Stimulated activated naive B cell treated with anti-CD40 and anti-IgM and Interleukin-4, amounts not matched to agents 10 μg/mL and 1 μg/mL and 100 μg/mL, for 72 hours (primary cell): ENCODE results near the gene LRRC14B.

Experiments used
- ATAC-seq, 2 donors: fragments of 150-1000 bp; cut with Tn5 transposase; replicated peaks; 2 replicates each; pipeline ENCODE4 v1.10.0; 2021; ENCODE audit warnings: moderate library complexity in 1 of 2
- DNase-seq: peaks from one replicate; pipeline ENCODE4 v3.0.0; 2021
- H3K27ac Mint-ChIP-seq: one replicate; pipeline ENCODE4 v1.8.0; 2022; ENCODE audit warnings: mild to moderate bottlenecking, mixed read lengths
- H3K27me3 Mint-ChIP-seq, 2 donors: one replicate each; pipeline ENCODE4 v1.8.0; 2022; ENCODE audit warnings: mixed read lengths in 2 of 2
- H3K36me3 Mint-ChIP-seq, 2 donors: one replicate each; pipeline ENCODE4 v1.8.0; 2022; ENCODE audit warnings: mixed read lengths in 2 of 2, mild to moderate bottlenecking in 1 of 2
- H3K4me1 Mint-ChIP-seq, 2 donors: one replicate each; pipeline ENCODE4 v1.8.0; 2022; ENCODE audit warnings: mixed read lengths in 2 of 2, mild to moderate bottlenecking in 1 of 2
- H3K4me3 Mint-ChIP-seq, 2 donors: one replicate each; pipeline ENCODE4 v1.8.0; 2022; ENCODE audit warnings: mild to moderate bottlenecking in 2 of 2, mixed read lengths in 2 of 2, moderate library complexity in 1 of 2
- H3K9me3 Mint-ChIP-seq, 2 donors: one replicate each; pipeline ENCODE4 v1.8.0; 2022; ENCODE audit warnings: mixed read lengths in 2 of 2, mild to moderate bottlenecking in 1 of 2

LRRC14B gene

DNA sequence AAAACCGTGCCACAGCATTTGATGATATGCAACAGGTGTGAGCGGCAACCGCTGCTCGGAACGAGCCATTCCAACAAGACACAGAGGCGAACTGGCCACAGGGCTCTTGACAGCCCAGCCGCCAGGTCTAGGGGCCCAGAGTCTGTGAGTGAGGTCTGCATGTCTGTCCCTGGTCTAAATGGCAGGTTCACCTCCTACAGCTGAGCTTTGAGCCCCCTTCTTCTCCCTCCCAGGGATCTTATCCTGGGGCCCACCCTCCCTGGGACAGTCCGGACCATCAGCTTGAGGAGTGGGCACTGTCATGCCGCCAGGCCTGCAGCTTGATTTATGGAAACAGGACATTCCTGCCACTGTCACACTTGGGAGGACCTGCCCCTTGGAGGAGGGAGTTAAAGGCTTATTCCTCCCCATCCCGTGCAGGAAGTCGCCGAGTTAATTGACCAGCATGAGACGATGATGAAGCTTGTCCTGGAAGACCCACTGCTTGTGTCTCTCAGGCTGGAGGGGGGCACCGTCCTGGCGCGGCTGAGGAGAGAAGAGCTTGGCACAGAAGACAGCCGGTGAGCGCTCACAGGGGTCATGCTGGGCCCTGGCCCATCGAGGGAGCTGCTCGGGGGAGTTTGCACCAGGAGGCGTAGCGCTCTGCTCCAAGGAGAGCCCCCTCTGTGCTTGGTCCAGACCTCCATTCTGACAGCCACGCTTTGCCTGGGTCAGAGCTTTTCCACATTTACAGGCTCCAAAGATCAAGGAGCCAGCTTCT is 35.5 kb upstream of the LRRC14B start:
- no peaks in the 10 kb centered on the region for H3K36me3 Mint-ChIP-seq
- no peak overlapping the region for H3K27ac Mint-ChIP-seq
- H3K27me3 Mint-ChIP-seq, result peaks cover 12 to 33% of the 10 kb centered on the region in 2 donors
- DNase-seq (no peak), ATAC-seq (no peak)
- no peaks in the 10 kb centered on the region for H3K9me3 Mint-ChIP-seq
- no peaks in the 10 kb centered on the region for H3K4me1 Mint-ChIP-seq
- H3K4me3 Mint-ChIP-seq, result no peak overlapping the region

DNA sequence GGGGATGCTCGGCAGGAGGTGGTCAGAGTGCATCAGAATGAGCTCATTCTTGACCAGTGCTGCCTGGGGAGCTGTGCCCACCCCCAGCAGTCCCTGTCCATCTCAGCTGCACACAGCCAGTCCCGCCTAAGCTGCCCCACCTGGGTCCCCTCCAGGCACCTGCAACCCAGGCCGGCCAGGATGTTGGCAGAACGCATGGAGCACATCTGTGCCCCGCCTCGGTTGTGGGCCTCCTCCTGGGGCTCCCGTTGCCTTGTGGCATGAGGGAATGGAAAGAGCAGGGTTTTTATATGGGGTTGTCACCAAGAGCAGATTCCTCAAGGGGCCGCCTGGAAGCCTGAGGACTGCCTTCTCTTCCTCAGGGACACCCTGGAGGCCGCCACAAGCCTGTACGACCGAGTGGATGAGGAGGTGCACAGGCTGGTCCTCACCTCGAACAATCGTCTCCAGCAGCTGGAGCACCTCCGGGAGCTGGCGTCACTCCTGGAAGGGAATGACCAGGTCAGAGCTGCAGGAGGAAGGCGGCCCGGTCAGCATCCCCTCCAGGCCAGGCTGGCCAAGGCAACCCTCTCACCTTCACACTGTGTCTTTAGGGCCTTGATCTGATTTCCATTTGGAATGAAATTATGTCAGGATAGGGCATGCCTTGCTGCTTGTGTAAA is 34.8 kb upstream of the LRRC14B start:
- Mint-ChIP-seq H3K4me1 (no peaks in the 10 kb centered on the region), H3K27ac (no peak overlapping the region), H3K27me3 (peaks cover 12 to 35% of the 10 kb centered on the region in 2 donors), H3K4me3 (no peak overlapping the region), H3K36me3 (no peaks in the 10 kb centered on the region), H3K9me3 (no peaks in the 10 kb centered on the region)
- ATAC-seq (no peak), DNase-seq (no peak)

DNA sequence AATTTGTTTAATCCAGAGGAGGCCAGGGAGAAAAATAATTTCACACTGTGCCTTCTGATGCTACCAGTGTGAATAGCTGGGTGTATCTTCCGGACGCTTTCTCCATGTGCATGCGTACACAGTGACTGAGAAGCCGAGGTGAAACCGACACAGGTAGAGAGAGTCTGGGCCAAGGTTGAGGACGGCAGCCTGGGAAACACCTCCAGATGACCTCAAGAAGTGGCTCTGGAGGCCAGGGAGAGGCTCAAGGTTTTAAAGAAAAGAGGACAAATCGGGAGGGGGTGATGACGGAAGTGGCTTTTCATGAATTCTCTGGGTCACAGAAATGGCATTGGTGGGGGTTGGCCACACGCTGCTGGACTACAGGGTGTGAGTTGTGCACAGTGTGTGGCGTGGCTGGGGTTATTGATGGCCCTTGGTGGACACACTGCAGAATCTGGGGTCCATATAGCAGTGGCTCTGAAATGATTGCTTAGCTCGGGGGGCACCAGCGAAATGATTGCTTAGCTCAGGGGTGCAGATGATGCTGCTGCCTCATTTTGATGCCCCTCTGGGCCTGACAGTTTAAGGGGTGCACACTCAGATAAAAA is 34.1 kb upstream of the LRRC14B start:
- Mint-ChIP-seq H3K9me3 (no peaks in the 10 kb centered on the region), H3K27ac (no peak overlapping the region), H3K36me3 (no peaks in the 10 kb centered on the region), H3K4me3 (no peak overlapping the region), H3K27me3 (peaks cover 12 to 35% of the 10 kb centered on the region in 2 donors), H3K4me1 (no peaks in the 10 kb centered on the region)
- ATAC-seq (no peak), DNase-seq (no peak)

DNA sequence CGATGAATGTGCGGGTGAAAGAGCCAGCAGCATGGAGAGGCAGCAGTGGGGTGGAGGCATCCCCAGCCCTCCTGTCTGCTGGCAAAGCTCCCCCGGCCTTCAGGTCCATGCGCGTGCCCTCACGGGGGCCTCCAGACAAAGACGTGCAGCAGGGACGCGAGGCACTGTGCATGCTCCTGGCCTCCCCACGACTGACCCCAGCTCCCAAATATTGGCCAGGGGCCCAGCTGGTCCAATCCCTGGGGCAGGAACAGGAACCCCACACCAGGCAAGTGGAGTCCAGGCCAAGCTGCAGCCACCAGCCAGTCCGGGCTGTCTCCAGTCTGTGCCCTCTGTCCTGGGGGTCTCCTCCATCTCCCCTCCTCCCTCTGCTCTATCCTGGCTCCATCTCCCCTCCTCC is 33.5 kb upstream of the LRRC14B start:
- DNase-seq, result no peak
- peaks cover 12 to 35% of the 10 kb centered on the region in 2 donors for H3K27me3 Mint-ChIP-seq

DNA sequence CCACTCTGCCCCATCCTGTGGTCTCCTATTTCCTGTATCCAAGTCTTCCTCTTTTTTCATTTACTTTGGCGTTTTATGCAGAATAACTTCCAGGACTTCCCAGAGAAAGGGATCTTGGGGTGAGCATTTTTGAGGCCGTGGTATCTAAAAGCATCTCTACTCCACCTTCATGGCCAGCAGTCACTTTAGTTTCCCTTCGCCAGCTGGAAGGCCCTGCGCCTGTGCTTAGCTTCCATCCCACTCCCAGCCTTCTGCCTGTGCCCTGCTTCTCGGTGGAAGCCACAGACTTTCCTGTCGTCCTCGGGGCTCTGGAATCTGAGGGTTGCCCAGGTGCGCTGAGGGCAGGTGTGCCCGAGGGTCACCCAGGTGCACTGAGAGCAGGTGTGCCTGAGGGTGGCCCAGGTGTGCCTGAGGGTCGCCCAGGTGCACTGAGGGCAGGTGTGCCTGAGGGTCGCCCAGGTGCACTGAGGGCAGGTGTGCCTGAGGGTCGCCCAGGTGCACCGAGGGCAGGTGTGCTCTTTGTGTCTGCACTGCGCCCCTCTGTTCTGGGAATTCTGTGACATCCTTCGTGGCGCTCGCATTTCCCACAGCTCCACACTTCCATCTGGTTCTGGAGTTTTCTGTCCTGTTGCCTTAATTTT is 32.4 kb upstream of the LRRC14B start:
- Mint-ChIP-seq H3K4me1 (no peaks in the 10 kb centered on the region), H3K36me3 (no peaks in the 10 kb centered on the region), H3K4me3 (no peak overlapping the region), H3K27ac (no peak overlapping the region), H3K27me3 (peaks cover 12 to 35% of the 10 kb centered on the region in 2 donors), H3K9me3 (no peaks in the 10 kb centered on the region)
- DNase-seq (no peak), ATAC-seq (no peak)

More for the DNA sequence above, 33.5 kb upstream of the LRRC14B start:
- Mint-ChIP-seq H3K27ac (no peak overlapping the region), H3K4me3 (no peak overlapping the region), H3K9me3 (no peaks in the 10 kb centered on the region), H3K4me1 (no peaks in the 10 kb centered on the region), H3K36me3 (no peaks in the 10 kb centered on the region)
- ATAC-seq, result no peak

DNA sequence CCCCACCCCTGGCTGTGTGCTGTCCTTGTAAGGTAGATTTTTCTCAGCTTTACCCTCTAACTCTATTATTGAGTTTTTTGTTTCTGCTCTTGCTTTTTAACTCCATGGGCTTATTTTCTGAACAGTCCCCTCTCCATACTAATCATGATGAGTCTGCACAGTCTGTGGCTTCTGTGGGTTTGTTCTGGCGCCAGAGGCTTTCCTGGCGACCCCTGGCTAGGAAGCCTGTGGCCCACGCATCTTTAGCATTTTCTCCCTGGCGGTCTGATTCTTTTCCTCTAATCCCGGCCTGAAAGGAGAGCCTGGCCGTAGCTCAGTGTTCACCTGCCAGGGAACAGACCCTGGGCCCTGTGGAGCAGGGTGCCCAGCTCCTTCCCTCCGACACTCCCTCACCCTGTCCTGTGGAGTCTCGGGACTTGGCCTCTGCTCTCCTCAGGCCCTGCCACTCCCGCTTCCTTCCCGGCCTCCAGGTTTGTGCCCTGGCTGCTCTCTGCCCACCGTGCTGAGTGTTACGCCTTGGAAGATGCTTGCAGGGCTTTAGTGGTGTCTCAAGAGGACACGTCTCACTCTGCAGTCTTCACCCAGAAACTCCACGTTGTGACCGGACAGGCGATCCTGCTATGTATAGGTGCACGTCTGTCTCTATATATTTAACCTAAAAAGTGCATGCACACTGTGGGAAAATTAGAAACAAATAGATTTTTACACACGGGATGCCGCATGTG is 31.7 kb upstream of the LRRC14B start:
- H3K4me3 Mint-ChIP-seq, result no peak overlapping the region
- no peaks in the 10 kb centered on the region for H3K36me3 Mint-ChIP-seq
- no peaks in the 10 kb centered on the region for H3K4me1 Mint-ChIP-seq
- peaks cover 0 to under 1% of the 10 kb centered on the region in 2 donors for H3K9me3 Mint-ChIP-seq
- DNase-seq, result no peak
- no peak overlapping the region for H3K27ac Mint-ChIP-seq
- peaks cover 12 to 35% of the 10 kb centered on the region in 2 donors for H3K27me3 Mint-ChIP-seq
- no peak for ATAC-seq

DNA sequence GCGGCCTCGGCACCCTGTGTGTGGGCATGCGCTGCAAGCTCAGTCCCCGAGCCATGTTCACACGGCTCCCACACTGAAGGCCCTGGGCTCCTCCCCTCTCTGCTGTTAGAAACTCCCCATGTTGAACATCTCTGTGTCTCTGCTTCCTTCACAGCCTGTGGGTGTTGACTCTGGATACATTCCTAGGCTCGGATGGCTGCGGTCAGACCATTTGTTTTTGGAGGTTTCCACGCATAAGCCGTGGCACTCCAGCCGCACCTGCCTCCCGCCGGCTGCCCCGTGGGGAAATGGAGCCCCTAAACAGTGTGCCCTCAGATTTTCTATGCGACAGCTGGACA is 31.2 kb upstream of the LRRC14B start:
- no peak overlapping the region for H3K27ac Mint-ChIP-seq
- DNase-seq (no peak), ATAC-seq (no peak)
- no peaks in the 10 kb centered on the region for H3K36me3 Mint-ChIP-seq
- H3K4me1 Mint-ChIP-seq, result no peaks in the 10 kb centered on the region
- peaks cover 0 to 2% of the 10 kb centered on the region in 2 donors for H3K9me3 Mint-ChIP-seq
- peaks cover 12 to 35% of the 10 kb centered on the region in 2 donors for H3K27me3 Mint-ChIP-seq
- no peak overlapping the region for H3K4me3 Mint-ChIP-seq

DNA sequence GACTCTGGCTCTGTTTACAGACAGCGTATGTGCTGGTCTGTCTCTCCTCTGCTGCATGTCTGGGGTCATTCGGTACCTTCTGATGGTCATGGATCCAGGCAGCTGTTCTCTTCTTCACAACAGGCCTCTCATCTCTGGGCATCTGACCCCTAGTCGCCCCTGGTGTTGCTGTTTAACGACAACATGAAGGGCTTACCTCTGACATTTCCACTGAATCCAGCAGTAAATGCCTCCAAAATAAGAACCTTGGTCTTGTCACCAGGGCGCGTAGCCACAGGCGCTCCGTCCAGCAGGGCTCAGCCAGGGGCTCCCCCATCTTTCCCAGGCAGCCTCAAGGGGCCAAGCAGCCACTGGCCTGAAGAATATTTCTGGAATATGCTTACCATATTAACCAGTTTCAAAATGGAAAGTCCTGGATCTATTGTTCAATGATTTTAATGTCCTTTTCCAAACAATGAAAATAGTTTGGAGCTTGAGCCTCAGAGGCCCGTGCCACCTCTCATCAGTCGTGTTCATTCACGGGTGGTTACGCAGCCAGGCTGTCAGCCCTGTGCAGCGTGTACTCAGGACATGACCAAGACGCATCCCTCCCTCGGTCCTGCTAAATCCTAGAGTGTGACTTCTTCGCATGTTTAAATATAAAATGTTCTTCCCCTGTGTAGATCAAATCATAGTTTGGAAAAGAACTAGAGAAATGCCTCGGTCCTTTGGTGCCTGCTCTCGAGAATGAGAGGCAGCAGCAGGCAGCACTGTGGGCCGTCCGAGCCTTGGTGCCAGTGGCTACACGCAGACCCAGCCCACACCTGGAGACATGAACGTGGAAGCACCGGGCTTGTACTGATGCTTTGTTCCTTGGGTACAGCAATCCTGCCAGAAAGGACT is 30.1 kb upstream of the LRRC14B start:
- Mint-ChIP-seq H3K27ac (no peak overlapping the region), H3K27me3 (peaks cover 12 to 30% of the 10 kb centered on the region in 2 donors), H3K4me3 (no peak overlapping the region), H3K9me3 (peaks cover 0 to 2% of the 10 kb centered on the region in 2 donors), H3K4me1 (no peaks in the 10 kb centered on the region), H3K36me3 (no peaks in the 10 kb centered on the region)
- ATAC-seq (no peak), DNase-seq (no peak)

DNA sequence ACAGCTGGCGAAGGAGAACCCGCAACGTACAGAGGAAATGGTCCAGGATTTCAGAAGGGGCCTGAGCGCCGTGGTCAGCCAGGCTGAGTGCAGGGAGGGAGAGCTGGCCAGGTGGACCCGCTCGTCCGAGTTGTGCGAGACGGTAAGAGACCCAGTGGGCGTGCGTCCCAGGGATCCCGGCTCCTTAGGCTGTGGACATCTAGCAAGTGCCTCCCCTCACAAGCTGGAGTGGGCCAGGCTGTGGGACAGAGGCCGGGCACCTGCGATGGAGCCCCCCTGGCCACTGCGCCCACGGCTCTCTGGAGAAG is 29.5 kb upstream of the LRRC14B start:
- no peak overlapping the region for H3K4me3 Mint-ChIP-seq
- ATAC-seq, result no peak
- H3K36me3 Mint-ChIP-seq, result no peaks in the 10 kb centered on the region
- no peaks in the 10 kb centered on the region for H3K4me1 Mint-ChIP-seq
- DNase-seq, result no peak
- no peak overlapping the region for H3K27ac Mint-ChIP-seq
- H3K9me3 Mint-ChIP-seq, result peaks cover 0 to 4% of the 10 kb centered on the region in 2 donors
- H3K27me3 Mint-ChIP-seq, result peaks cover 12 to 27% of the 10 kb centered on the region in 2 donors

DNA sequence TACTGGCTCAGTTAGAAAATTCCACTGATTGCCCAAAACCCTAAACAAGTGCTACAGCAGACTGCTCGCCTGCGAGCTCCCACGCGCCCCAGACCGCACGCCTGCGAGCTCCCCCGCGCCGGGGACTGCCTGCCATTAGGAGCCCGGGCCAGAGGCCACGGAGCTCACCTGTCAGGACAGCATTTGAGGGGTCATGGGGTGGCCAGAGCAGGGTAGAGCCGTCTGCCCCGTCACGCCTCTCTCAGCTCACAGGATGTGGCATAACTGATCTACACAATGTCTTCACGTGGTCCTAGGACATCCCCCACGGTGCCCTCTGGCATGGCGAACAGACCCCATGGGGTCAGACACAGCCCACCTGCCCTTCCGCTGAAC is 29.1 kb upstream of the LRRC14B start:
- Mint-ChIP-seq H3K27me3 (peaks cover 12 to 25% of the 10 kb centered on the region in 2 donors), H3K36me3 (no peaks in the 10 kb centered on the region), H3K4me3 (no peak overlapping the region), H3K9me3 (peaks cover 0 to 4% of the 10 kb centered on the region in 2 donors), H3K4me1 (no peaks in the 10 kb centered on the region), H3K27ac (no peak overlapping the region)
- ATAC-seq (no peak), DNase-seq (no peak)

DNA sequence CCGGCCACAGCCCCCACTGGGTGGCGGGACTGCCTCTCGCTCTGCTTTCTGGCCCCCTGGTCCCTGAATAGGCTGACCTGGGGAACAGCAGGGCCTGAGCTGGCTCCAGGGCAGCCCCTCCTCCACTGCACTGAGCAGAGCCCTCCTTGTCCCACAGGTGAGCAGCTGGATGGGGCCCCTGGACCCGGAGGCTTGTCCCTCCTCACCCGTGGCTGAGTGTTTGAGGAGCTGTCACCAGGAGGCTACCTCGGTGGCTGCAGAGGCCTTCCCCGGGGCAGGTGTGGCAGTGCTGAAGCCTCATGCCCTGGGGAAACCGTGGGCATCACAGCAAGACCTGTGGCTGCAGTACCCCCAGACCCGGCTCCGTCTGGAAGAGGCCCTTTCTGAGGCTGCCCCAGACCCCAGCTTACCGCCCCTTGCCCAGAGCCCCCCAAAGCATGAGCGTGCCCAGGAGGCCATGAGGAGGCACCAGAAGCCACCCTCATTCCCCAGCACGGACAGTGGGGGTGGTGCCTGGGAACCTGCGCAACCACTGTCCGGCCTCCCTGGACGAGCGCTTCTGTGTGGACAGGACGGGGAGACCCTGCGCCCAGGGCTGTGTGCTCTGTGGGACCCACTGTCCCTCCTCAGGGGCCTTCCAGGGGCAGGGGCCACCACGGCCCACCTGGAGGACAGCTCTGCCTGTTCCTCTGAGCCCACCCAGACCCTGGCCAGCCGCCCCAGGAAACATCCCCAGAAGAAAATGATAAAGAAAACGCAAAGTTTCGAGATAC is 28.5 kb upstream of the LRRC14B start:
- ATAC-seq (no peak), DNase-seq (no peak)
- no peak overlapping the region for H3K27ac Mint-ChIP-seq
- peaks cover 0 to 4% of the 10 kb centered on the region in 2 donors for H3K9me3 Mint-ChIP-seq
- H3K4me3 Mint-ChIP-seq, result no peak overlapping the region
- no peaks in the 10 kb centered on the region for H3K36me3 Mint-ChIP-seq
- peaks cover 12 to 23% of the 10 kb centered on the region in 2 donors for H3K27me3 Mint-ChIP-seq
- H3K4me1 Mint-ChIP-seq, result no peaks in the 10 kb centered on the region

DNA sequence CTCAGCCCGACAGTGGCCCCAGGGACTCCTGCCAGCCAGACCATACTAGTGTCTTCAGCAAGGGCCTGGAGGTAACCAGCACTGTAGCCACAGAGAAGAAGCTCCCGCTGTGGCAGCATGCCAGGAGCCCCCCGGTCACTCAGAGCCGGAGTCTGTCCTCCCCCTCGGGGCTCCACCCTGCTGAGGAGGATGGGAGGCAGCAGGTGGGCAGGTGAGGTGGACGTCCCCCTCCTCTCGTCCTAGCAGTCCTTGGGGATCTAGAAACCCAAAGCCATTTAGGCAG is 28.0 kb upstream of the LRRC14B start:
- no peaks in the 10 kb centered on the region for H3K36me3 Mint-ChIP-seq
- no peaks in the 10 kb centered on the region for H3K4me1 Mint-ChIP-seq
- no peak for DNase-seq
- H3K9me3 Mint-ChIP-seq, result peaks cover 0 to 4% of the 10 kb centered on the region in 2 donors
- no peak for ATAC-seq
- no peak overlapping the region for H3K27ac Mint-ChIP-seq
- peaks cover 12 to 23% of the 10 kb centered on the region in 2 donors for H3K27me3 Mint-ChIP-seq
- H3K4me3 Mint-ChIP-seq, result no peak overlapping the region

DNA sequence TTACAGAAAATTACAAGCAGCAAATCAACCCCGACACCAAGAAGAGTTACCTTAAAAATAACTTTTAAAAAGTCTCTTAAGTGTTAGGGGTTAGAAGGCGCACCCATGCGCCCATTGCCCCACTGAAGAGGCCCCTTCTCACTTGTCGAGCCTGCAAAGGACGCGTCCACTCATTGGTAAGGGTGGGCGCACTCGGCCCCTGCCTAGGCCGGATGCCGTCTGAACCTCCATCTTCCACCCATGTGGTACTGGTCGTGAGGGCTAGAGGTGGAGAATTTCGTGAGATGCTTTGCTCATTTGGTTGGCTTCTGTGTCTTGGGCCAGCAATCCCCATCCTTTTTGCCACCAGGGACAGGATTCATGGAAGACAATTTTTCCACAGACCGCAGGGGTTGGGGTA is 27.5 kb upstream of the LRRC14B start:
- Mint-ChIP-seq H3K4me1 (no peaks in the 10 kb centered on the region), H3K36me3 (no peaks in the 10 kb centered on the region), H3K9me3 (peaks cover 0 to 4% of the 10 kb centered on the region in 2 donors), H3K4me3 (no peak overlapping the region), H3K27ac (no peak overlapping the region), H3K27me3 (peaks cover 9 to 18% of the 10 kb centered on the region in 2 donors)
- ATAC-seq, result no peak
- no peak for DNase-seq
